ENCODE data around the gene ATOSA. TPM values are rescaled to one million over a fixed set of nuclear protein-coding genes. Genes with fewer than 3 reads are reported as not detected.
A peak's percentile ranks its signal among the peaks of the same experiment; 100 is the strongest.

Gene ATOSA
- total RNA-seq, 1 donor from 2014 or later = 46.7 TPM

- intact Hi-C loops (cut with DNase I) = no loop called here
- ATAC-seq (no peak), DNase-seq (no peak)
- TF ChIP-seq, protein P1, sequence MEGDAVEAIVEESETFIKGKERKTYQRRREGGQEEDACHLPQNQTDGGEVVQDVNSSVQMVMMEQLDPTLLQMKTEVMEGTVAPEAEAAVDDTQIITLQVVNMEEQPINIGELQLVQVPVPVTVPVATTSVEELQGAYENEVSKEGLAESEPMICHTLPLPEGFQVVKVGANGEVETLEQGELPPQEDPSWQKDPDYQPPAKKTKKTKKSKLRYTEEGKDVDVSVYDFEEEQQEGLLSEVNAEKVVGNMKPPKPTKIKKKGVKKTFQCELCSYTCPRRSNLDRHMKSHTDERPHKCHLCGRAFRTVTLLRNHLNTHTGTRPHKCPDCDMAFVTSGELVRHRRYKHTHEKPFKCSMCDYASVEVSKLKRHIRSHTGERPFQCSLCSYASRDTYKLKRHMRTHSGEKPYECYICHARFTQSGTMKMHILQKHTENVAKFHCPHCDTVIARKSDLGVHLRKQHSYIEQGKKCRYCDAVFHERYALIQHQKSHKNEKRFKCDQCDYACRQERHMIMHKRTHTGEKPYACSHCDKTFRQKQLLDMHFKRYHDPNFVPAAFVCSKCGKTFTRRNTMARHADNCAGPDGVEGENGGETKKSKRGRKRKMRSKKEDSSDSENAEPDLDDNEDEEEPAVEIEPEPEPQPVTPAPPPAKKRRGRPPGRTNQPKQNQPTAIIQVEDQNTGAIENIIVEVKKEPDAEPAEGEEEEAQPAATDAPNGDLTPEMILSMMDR (IDR thresholded peaks at IDR 0.05) = no peak
- Histone ChIP-seq H3K4me3 (no peak overlapping the region), H3K27me3 (ENCODE audit: low read depth) (no peaks in the 10 kb centered on the region), H3K4me1 (peaks cover 13% of the 10 kb centered on the region), H3K9me3 (no peaks in the 10 kb centered on the region), H3K36me3 (no peaks in the 10 kb centered on the region), H3K27ac (peak overlapping the region; percentile 14)
These were observed 3.6 kb upstream of the ATOSA start for GRCh38 chr15:52682781-52683180.

DNA sequence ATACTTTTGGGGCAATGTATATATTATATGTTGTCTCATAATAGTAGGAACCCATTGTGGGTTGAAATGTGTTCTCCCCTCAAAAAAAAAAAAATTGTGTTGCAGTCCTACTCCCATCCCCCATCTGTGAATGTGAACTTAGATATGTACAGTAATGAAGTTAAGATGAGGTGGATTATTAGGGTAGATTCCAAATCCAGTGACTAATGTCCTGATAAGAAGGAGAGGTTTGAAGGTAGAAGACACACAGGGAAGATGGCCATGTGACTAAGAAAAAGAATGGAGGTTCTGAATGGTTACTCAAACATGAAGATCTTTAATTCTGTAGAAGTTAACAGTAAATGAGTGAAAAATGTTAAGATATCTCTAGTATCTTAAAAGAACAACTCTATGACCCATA, 3.0 kb upstream of the ATOSA start:
- intact Hi-C loops (cut with DNase I) = no loop called here
- TF ChIP-seq, protein P1 (IDR thresholded peaks at IDR 0.05) = no peak
- ATAC-seq = no peak
- H3K4me3 ChIP-seq = no peak overlapping the region
- no peak overlapping the region for H3K27ac ChIP-seq
- H3K9me3 ChIP-seq = no peaks in the 10 kb centered on the region
- no peaks in the 10 kb centered on the region for H3K27me3 ChIP-seq (ENCODE audit: low read depth)
- H3K36me3 ChIP-seq = peaks cover under 1% of the 10 kb centered on the region
- no peak for DNase-seq
- peaks cover 19% of the 10 kb centered on the region for H3K4me1 ChIP-seq

DNA sequence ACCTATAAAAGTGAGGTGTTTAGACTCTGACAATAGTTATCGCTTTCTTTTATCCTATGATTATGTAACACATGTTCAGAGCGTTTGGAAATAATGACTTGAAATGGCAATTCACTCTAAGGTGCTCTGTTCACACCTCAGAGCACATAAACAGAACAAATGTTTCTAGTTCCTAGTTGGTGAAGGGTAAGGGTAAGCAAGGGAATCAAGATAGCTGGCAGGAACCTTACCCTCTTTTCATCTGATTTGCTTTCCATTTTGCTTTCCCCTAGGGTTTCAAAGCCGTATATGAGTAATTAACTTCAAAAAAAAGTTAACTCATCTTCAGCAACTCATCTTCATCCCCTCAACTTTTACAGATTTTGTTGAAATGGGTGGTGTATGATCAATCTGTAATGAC, 2.3 kb upstream of the ATOSA start:
- ATAC-seq = no peak
- TF ChIP-seq, protein P1 (IDR thresholded peaks at IDR 0.05) = no peak
- no peak for DNase-seq
- intact Hi-C loops (cut with DNase I) = no loop called here
- H3K4me1 ChIP-seq = peaks cover 27% of the 10 kb centered on the region
- H3K27me3 ChIP-seq (ENCODE audit: low read depth) = no peaks in the 10 kb centered on the region
- H3K4me3 ChIP-seq = no peak overlapping the region
- H3K9me3 ChIP-seq = no peaks in the 10 kb centered on the region
- peaks cover 8% of the 10 kb centered on the region for H3K36me3 ChIP-seq
- H3K27ac ChIP-seq = no peak overlapping the region

GRCh38 chr15:52680761-52681160, 1.6 kb upstream of the ATOSA start:
- no peak for DNase-seq
- H3K27ac ChIP-seq = no peak overlapping the region
- intact Hi-C loops (cut with DNase I) = no loop called here
- TF ChIP-seq, protein P1 (IDR thresholded peaks at IDR 0.05) = no peak
- no peak overlapping the region for H3K4me3 ChIP-seq
- H3K4me1 ChIP-seq = peaks cover 34% of the 10 kb centered on the region
- no peaks in the 10 kb centered on the region for H3K27me3 ChIP-seq (ENCODE audit: low read depth)
- H3K9me3 ChIP-seq = no peaks in the 10 kb centered on the region
- ATAC-seq = no peak
- H3K36me3 ChIP-seq = peaks cover 15% of the 10 kb centered on the region

DNA sequence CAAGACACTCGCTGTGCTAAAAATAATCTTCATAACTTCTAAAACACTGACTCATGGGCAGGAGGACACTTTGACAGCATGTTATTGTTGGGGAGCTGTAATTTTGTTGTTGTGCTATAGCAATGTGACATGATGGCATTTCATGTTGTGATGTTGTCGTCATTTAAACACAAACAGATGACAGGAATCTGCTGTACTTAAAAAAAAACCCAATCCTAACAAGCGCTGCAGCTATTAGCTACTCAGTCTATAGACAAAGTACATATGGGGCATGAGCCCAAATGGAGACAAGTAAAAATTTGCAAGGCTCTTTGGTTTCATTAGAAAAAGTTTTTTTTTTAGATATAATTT, 828 bp upstream of the ATOSA start:
- TF ChIP-seq, protein P1 (IDR thresholded peaks at IDR 0.05) = no peak
- Histone ChIP-seq H3K27me3 (ENCODE audit: low read depth) (no peaks in the 10 kb centered on the region), H3K4me3 (peak overlapping the region; percentile 85), H3K36me3 (peaks cover 23% of the 10 kb centered on the region), H3K9me3 (no peaks in the 10 kb centered on the region), H3K4me1 (peaks cover 40% of the 10 kb centered on the region), H3K27ac (peak overlapping the region; percentile 98)
- DNase-seq (no peak), ATAC-seq (no peak)
- intact Hi-C loops (cut with DNase I) = no loop called here

Data from lower lobe of right lung (tissue), 2 donors.